H1 (cell line): ENCODE results near the gene TBCD.

ENCODE experiments used
- EZH2 ChIP-seq: fragments of 200-600 bp; sonication (generic); IDR thresholded peaks from 2 replicates; pipeline ENCODE4 v1.7.1; 2012; ENCODE audit warnings: low read depth, mild to moderate bottlenecking, moderate library complexity, low read length, inconsistent platforms; ENCODE audit not compliant: severe bottlenecking
- KDM1A ChIP-seq: fragments of 200-600, 300-600 bp; sonication (generic); IDR thresholded peaks from 2 replicates; pipeline ENCODE4 v1.7.1; 2016; ENCODE audit warnings: mild to moderate bottlenecking, low read length, borderline replicate concordance
- MAFK ChIP-seq: IDR thresholded peaks from 2 replicates; pipeline ENCODE4 v1.6.1; 2012; ENCODE audit warnings: low read depth, mild to moderate bottlenecking, improper control_type of control experiment, low read length
- NRF1 ChIP-seq: IDR thresholded peaks from 2 replicates; pipeline ENCODE4 v1.6.1; 2011; ENCODE audit warnings: mild to moderate bottlenecking, low read depth, low read length, improper control_type of control experiment
- RAD21 ChIP-seq, 2 experiments: IDR thresholded peaks in 1 of 2; conservative IDR thresholded peaks in 1 of 2; 2 replicates each; pipeline ENCODE4 v1.6.1; 2011; ENCODE audit warnings: low read depth in 2 of 2, low read length in 2 of 2, improper control_type of control experiment in 1 of 2, inconsistent platforms in 1 of 2, mild to moderate bottlenecking in 1 of 2, moderate library complexity in 1 of 2
- SIX5 ChIP-seq: IDR thresholded peaks from 2 replicates; pipeline ENCODE4 v1.6.1; 2011; ENCODE audit warnings: mild to moderate bottlenecking, low read depth, low read length
- SP1 ChIP-seq: IDR thresholded peaks from 2 replicates; pipeline ENCODE4 v1.6.1; 2011; ENCODE audit warnings: low read depth, low read length
- YY1 ChIP-seq: IDR thresholded peaks from 2 replicates; pipeline ENCODE4 v1.6.1; 2011; ENCODE audit warnings: low read depth, mild to moderate bottlenecking, low read length

DNA sequence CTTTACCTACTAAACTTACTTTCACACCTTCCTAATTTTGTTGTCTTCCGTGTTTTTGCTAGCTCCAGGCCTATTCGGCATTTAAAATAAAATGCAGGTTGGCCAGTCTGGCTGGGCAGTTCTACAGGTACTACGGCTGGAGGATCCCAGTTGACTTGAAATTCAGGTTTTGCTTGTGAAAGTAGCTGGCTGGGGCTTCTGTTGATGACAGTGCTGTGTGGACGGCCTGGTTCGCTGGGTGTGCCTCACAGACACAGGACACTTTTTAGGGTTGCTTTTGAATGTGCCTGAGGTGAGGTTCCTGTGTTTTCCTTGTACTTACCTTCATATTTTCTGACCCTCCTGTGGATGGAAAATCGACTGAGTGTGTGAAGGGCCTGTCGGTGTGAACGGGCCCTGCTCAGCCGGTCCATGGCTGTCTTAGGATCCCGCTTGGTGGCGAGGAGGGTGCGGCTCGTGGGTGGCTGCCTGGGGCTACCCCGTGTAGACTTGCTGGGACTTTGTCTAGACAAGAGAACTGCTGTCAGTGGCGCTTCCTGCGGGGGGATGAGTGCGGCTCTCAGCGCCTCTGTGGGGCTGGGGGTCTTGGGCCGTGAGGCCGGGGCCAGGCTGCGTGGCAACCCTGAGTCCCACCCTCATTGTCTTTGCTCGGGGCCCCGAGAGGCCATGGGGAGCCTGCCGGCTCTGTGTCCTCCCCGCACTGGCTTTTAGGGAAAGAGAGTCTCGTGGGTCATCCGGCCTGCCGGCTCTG, 106.7 kb downstream of the TBCD start:
- TF ChIP-seq KDM1A (no peak), SP1 (no peak), SIX5 (no peak), NRF1 (no peak), YY1 (no peak), RAD21 (IDR thresholded peaks at IDR 0.05 in 1 of 2, conservative IDR thresholded peaks at IDR 0.05 in 1 of 2; ENCODE audit: low read depth in 2 of 2, low read length in 2 of 2) (no peak), MAFK (no peak), EZH2 (no peak)
